H9 (cell line): ENCODE results near the gene SLC11A1. TPM values are rescaled to one million over a fixed set of nuclear protein-coding genes. Genes with fewer than 3 reads are reported as not detected.

Source experiments
- DNase-seq: peaks from one replicate; pipeline ENCODE4 v3.0.0-alpha.2; 2017
- H2AFZ ChIP-seq: one replicate; pipeline ENCODE4 v1.6.1; 2013; ENCODE audit warnings: mild to moderate bottlenecking, low read length, control low read depth, moderate library complexity
- H2AK5ac ChIP-seq: 2 replicates; pipeline ENCODE4 v1.6.1; 2013; ENCODE audit warnings: low read length, control low read depth, mixed read lengths; ENCODE audit not compliant: insufficient read length
- H2BK120ac ChIP-seq: one replicate; pipeline ENCODE4 v1.6.1; 2013; ENCODE audit warnings: low read depth, mild to moderate bottlenecking, low read length, control low read depth, inconsistent platforms; ENCODE audit not compliant: poor library complexity, severe bottlenecking
- H2BK12ac ChIP-seq: 2 replicates; pipeline ENCODE4 v1.6.1; 2013; ENCODE audit warnings: low read length, control low read depth, mixed read lengths, low read depth; ENCODE audit not compliant: insufficient read length
- H2BK15ac ChIP-seq: 2 replicates; pipeline ENCODE4 v1.6.1; 2013; ENCODE audit warnings: low read depth, low read length, control low read depth
- H2BK20ac ChIP-seq: one replicate; pipeline ENCODE4 v1.6.1; 2013; ENCODE audit warnings: low read depth, mild to moderate bottlenecking, low read length, control low read depth, inconsistent platforms; ENCODE audit not compliant: poor library complexity, severe bottlenecking
- H2BK5ac ChIP-seq: 2 replicates; pipeline ENCODE4 v1.6.1; 2013; ENCODE audit warnings: low read length, control low read depth, mixed read lengths; ENCODE audit not compliant: insufficient read length
- H3K14ac ChIP-seq: 2 replicates; pipeline ENCODE4 v1.6.1; 2013; ENCODE audit warnings: low read length, control low read depth; ENCODE audit not compliant: insufficient read depth
- H3K18ac ChIP-seq: 2 replicates; pipeline ENCODE4 v1.6.1; 2013; ENCODE audit warnings: low read depth, mild to moderate bottlenecking, mixed read lengths, low read length, control low read depth; ENCODE audit not compliant: insufficient read length
- H3K23ac ChIP-seq: 2 replicates; pipeline ENCODE4 v1.6.1; 2013; ENCODE audit warnings: low read length, control low read depth, mixed read lengths, low read depth; ENCODE audit not compliant: insufficient read length
- H3K23me2 ChIP-seq: 2 replicates; pipeline ENCODE4 v1.6.1; 2013; ENCODE audit warnings: low read depth, mild to moderate bottlenecking, mixed read lengths, low read length, control low read depth; ENCODE audit not compliant: insufficient read length, poor library complexity, severe bottlenecking
- H3K27ac ChIP-seq: 2 replicates; pipeline ENCODE4 v1.5.1; 2013; ENCODE audit warnings: low read length, control low read depth, mixed read lengths, low read depth; ENCODE audit not compliant: insufficient read length
- H3K27me3 ChIP-seq: 2 replicates; pipeline ENCODE4 v1.6.1; 2013; ENCODE audit warnings: low read length, control low read depth, inconsistent platforms; ENCODE audit not compliant: insufficient read depth
- H3K4ac ChIP-seq: 2 replicates; pipeline ENCODE4 v1.6.1; 2013; ENCODE audit warnings: low read depth, mild to moderate bottlenecking, control low read depth, inconsistent platforms, low read length, moderate library complexity
- H3K4me1 ChIP-seq: 2 replicates; pipeline ENCODE4 v1.6.1; 2013; ENCODE audit warnings: low read length, control low read depth, inconsistent platforms; ENCODE audit not compliant: insufficient read depth
- H3K4me2 ChIP-seq: 2 replicates; pipeline ENCODE4 v1.6.1; 2013; ENCODE audit warnings: low read length, control low read depth, mixed read lengths; ENCODE audit not compliant: insufficient read length, insufficient read depth
- H3K56ac ChIP-seq: 2 replicates; pipeline ENCODE4 v1.6.1; 2013; ENCODE audit warnings: low read depth, mild to moderate bottlenecking, mixed read lengths, low read length, control low read depth; ENCODE audit not compliant: insufficient read length
- H3K79me1 ChIP-seq: 2 replicates; pipeline ENCODE4 v1.6.1; 2013; ENCODE audit warnings: low read depth, mild to moderate bottlenecking, moderate library complexity, low read length, control low read depth, inconsistent platforms; ENCODE audit not compliant: insufficient read depth, poor library complexity, severe bottlenecking
- H3K79me2 ChIP-seq: 2 replicates; pipeline ENCODE4 v1.6.1; 2013; ENCODE audit warnings: low read length, control low read depth, inconsistent platforms; ENCODE audit not compliant: insufficient read depth
- H3K9ac ChIP-seq: 2 replicates; pipeline ENCODE4 v1.6.1; 2013; ENCODE audit warnings: low read length, control low read depth, mixed read lengths; ENCODE audit not compliant: insufficient read length; ENCODE audit errors: extremely low read depth
- H3K9me3 ChIP-seq: one replicate; pipeline ENCODE4 v1.6.1; 2013; ENCODE audit warnings: low read depth, low read length, inconsistent platforms; ENCODE audit not compliant: control insufficient read depth
- H3T11ph ChIP-seq: one replicate; pipeline ENCODE4 v1.6.1; 2013; ENCODE audit warnings: mild to moderate bottlenecking, low read length, control low read depth, inconsistent platforms
- H4K20me1 ChIP-seq: one replicate; pipeline ENCODE4 v1.6.1; 2013; ENCODE audit not compliant: control insufficient read depth, insufficient read length, insufficient read depth
- H4K5ac ChIP-seq: 2 replicates; pipeline ENCODE4 v1.6.1; 2013; ENCODE audit warnings: low read depth, mild to moderate bottlenecking, mixed read lengths, low read length, control low read depth; ENCODE audit not compliant: insufficient read length
- H4K8ac ChIP-seq: replicated peaks from 2 replicates; pipeline ENCODE4 v1.6.1; 2013; ENCODE audit warnings: low read length, control low read depth, mixed read lengths, low read depth; ENCODE audit not compliant: insufficient read length
- H4K91ac ChIP-seq: 2 replicates; pipeline ENCODE4 v1.6.1; 2013; ENCODE audit warnings: low read depth, mild to moderate bottlenecking, moderate library complexity, mixed read lengths, low read length, control low read depth; ENCODE audit not compliant: insufficient read length
- H3K27ac Mint-ChIP-seq, 3 experiments: 2 replicates in 2 of 3; 3 replicates in 1 of 3; pipeline ENCODE4 v1.8.0; 2020 to 2021; ENCODE audit warnings: mixed read lengths in 3 of 3, mild to moderate bottlenecking in 1 of 3, moderate library complexity in 1 of 3
- H3K27me3 Mint-ChIP-seq: 2 replicates; pipeline ENCODE4 v1.8.0; 2021; ENCODE audit warnings: low read depth, mild to moderate bottlenecking, moderate library complexity, mixed read lengths
- H3K36me3 Mint-ChIP-seq, 3 experiments: 2 replicates in 2 of 3; 3 replicates in 1 of 3; pipeline ENCODE4 v1.8.0; 2020 to 2021; ENCODE audit warnings: low read depth in 3 of 3, mixed read lengths in 3 of 3; ENCODE audit not compliant: insufficient read depth in 1 of 3
- H3K4me1 Mint-ChIP-seq, 2 experiments: 2 replicates each; pipeline ENCODE4 v1.8.0; 2020; ENCODE audit warnings: mixed read lengths in 2 of 2
- H3K4me3 Mint-ChIP-seq, 2 experiments: 2 replicates in 1 of 2; 3 replicates in 1 of 2; pipeline ENCODE4 v1.8.0; 2020 to 2021; ENCODE audit warnings: mild to moderate bottlenecking in 2 of 2, mixed read lengths in 2 of 2, moderate library complexity in 1 of 2
- H3K9me3 Mint-ChIP-seq, 2 experiments: 2 replicates in 1 of 2; 3 replicates in 1 of 2; pipeline ENCODE4 v1.8.0; 2020; ENCODE audit warnings: mild to moderate bottlenecking in 2 of 2, mixed read lengths in 2 of 2, moderate library complexity in 1 of 2
- CTCF ChIP-seq: fragments of 200-600 bp; sonication (generic); conservative IDR thresholded peaks from 3 replicates; pipeline ENCODE4 v1.8.0; 2021; ENCODE audit warnings: antibody characterized with exemption, mild to moderate bottlenecking
- WGBS: extraction: QIAGEN DNeasy Blood & Tissue Kit; methylation state at CpG from one replicate; pipeline ENCODE4 v1.1.7; 2013; ENCODE audit warnings: missing lambda C conversion rate, low lambda C conversion rate, mixed read lengths; ENCODE audit not compliant: insufficient read length; ENCODE audit errors: extremely low coverage; 5-methylcytosine and 5-hydroxymethylcytosine counted together
- total RNA-seq: library from RNA; stranded (reverse); gene quantifications from 2 replicates; pipeline ENCODE4 v1.2.1, GENCODE V29; 2021

Gene SLC11A1
- total RNA-seq, 1 experiment from 2014 or later = 0.11 TPM

- no peak overlapping the region for H4K5ac ChIP-seq
- H2BK15ac ChIP-seq = no peak overlapping the region
- H4K8ac ChIP-seq = no peak overlapping the region
- H3T11ph ChIP-seq = no peak overlapping the region
- H3K9me3 ChIP-seq = no peaks in the 10 kb centered on the region
- H3K79me1 ChIP-seq = no peaks in the 10 kb centered on the region
- H3K9ac ChIP-seq = no peak overlapping the region
- H4K20me1 ChIP-seq = no peaks in the 10 kb centered on the region
- H2BK120ac ChIP-seq = no peak overlapping the region
- no peak overlapping the region for H3K23ac ChIP-seq
- H2BK12ac ChIP-seq = no peak overlapping the region
- no peak overlapping the region for H3K27ac Mint-ChIP-seq
- no peak overlapping the region for H3K4me3 Mint-ChIP-seq
- H3K27ac ChIP-seq = no peak overlapping the region
- no peaks in the 10 kb centered on the region for H3K79me2 ChIP-seq
- H3K27me3 ChIP-seq = peaks cover 19% of the 10 kb centered on the region
- DNase-seq = no peak
- no peak overlapping the region for H2BK5ac ChIP-seq
- peaks cover 22 to 29% of the 10 kb centered on the region in 2 experiments for H3K4me1 Mint-ChIP-seq
- H3K4ac ChIP-seq = no peak overlapping the region
- H3K9me3 Mint-ChIP-seq = no peaks in the 10 kb centered on the region
- no peak overlapping the region for H3K18ac ChIP-seq
- H2BK20ac ChIP-seq = no peak overlapping the region
- no peak overlapping the region for H3K14ac ChIP-seq
- peaks cover 4 to 25% (median 22%) of the 10 kb centered on the region in 3 experiments; a peak in 6 of 7 replicates for H3K36me3 Mint-ChIP-seq
- H2AK5ac ChIP-seq = no peak overlapping the region
- no peaks in the 10 kb centered on the region; the same call in 1 of the 2 replicates for H3K4me1 ChIP-seq
- H2AFZ ChIP-seq = no peak overlapping the region
- H3K27me3 Mint-ChIP-seq = peaks cover 22% of the 10 kb centered on the region
- no peak for TF ChIP-seq CTCF
- H3K4me2 ChIP-seq = no peak overlapping the region
- no peak overlapping the region for H3K56ac ChIP-seq
- no CpG with 5 or more reads among the region's 9 CpGs for WGBS
- peaks cover 33% of the 10 kb centered on the region for H3K23me2 ChIP-seq
- no peak overlapping the region for H4K91ac ChIP-seq
Observed at GRCh38 chr2:218401890-218402289, 19.8 kb downstream of the SLC11A1 start.
